ENCODE results near the gene MFN2.

DNA sequence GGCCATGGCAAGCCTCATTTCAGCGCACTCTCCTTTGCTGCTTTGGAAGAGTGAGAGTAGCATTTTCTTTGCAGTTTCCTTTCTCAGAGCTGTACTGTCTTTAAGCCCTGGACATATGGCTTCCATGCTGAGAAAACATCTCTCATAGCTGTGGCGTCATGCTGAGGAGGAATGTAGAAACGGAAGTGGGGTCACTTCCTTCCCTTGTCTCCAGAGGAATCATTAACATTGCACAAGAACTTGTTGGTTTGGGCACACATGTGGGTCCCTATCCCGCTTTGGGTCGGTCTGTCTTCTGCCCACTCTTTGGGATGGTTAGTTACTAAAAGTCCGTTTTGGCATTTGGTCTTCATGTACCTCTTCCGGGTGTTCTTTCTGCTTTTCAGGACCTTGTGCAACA, 5.6 kb downstream of the MFN2 start:
- TF ChIP-seq CTCF (IDR thresholded peaks at IDR 0.05) (no peak), POLR2A (IDR thresholded peaks at IDR 0.05) (no peak), EP300 (IDR thresholded peaks at IDR 0.05; ENCODE audit: low read depth) (no peak), POLR2AphosphoS5 (IDR thresholded peaks at IDR 0.05) (no peak)

Data from transverse colon (tissue), 4 donors.